Dedifferentiated amniotic fluid mesenchymal stem cell (primary cell): ENCODE measurements around the gene PPP3CB.

Experiments used
- DNase-seq: peaks from one replicate; pipeline ENCODE4 v3.0.0-alpha.2; 2016; ENCODE audit errors: extremely low spot score

The PPP3CB gene

DNA sequence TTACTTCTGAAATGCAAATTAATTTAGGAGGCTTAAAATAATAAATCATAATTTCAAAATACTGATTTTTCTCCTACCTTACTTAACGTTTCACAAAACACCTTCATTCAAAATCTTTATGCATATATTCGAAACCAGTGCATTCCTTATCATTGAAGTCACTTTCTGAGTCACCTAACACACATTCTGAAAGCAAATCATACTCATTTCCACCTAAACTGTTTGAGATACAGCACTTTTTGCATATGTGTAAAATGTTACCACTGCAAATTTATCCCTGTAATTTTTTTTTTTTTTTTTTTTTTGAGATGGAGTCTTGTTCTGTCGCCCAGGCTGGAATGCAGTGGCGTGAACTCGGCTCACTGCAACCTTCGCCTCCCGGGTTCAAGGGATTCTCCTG, 15.7 kb downstream of the PPP3CB start:
- DNase-seq, result no peak

DNA sequence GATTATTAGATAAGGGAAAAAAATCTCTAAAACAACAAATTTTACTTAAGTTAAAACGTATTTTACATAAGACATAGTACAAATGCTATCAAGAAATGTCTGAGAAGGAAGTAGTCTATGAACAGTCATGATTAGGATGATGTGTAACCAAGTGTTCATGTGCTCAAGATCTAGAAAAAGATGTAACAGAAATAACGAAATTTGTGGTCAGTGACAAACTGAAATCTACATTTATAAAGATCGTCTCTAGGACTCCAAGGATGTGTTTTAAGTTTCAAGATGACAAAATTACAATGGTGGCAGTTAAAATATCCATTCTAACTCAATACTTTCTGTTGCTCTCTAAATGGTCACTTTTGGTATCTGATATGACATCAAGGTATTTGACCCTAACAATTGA, 17.2 kb downstream of the PPP3CB start:
- DNase-seq, result no peak

DNA sequence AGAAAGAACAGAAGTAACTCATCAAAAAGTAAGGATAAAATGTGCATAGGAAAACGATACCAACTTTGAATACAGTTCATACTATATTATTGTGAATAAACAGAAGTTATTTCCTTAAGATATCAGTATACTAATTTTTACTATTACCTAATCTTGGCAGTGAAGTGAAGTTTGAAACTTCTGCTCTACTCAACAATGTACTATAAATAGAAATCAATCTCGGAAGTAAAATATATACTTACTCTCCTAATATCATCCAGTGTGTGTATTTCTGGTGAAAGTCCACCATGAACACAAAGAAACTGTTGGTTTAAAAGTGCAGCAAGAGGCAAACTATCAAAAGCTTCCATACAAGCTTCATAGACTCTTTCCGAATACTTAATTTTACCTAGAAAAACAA, 24.6 kb downstream of the PPP3CB start:
- no peak for DNase-seq

DNA sequence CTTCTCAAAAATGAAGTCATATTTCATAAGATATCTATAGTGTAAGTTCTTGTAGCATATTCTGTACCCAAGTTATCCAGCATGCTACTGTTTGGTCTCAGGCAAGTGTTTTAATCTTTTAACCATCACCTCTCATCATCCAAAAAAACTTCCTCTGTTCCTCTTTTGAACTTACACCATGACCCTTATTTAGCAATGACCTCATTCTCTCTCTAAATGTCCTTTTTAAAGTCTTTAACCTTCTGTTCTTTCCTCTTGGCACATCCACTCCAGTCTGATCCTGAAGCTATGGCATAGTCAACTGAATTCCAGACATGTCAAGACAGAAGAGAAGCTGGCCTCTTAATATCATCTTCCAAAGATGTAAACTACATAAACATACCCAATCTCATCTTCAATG, 26.2 kb downstream of the PPP3CB start:
- DNase-seq, result no peak

DNA sequence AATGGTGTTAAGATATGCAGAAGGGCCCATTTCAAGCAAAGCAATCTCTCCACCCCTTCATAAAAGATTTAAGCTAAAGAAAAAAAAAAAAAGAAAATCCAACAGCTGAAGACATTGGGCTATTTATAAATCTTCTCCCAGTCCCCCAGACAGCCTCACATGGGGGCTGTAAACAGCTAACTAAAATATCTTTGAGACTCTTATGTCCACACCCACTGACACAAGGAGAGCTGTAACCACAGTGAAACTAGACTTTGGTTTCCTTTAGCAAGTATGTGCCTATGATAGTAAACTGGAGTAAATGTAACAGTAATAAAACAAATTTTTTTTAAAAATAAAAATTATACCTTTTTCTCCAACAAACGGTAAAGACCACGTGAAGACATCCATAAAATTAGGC, 28.6 kb downstream of the PPP3CB start:
- DNase-seq, result no peak

DNA sequence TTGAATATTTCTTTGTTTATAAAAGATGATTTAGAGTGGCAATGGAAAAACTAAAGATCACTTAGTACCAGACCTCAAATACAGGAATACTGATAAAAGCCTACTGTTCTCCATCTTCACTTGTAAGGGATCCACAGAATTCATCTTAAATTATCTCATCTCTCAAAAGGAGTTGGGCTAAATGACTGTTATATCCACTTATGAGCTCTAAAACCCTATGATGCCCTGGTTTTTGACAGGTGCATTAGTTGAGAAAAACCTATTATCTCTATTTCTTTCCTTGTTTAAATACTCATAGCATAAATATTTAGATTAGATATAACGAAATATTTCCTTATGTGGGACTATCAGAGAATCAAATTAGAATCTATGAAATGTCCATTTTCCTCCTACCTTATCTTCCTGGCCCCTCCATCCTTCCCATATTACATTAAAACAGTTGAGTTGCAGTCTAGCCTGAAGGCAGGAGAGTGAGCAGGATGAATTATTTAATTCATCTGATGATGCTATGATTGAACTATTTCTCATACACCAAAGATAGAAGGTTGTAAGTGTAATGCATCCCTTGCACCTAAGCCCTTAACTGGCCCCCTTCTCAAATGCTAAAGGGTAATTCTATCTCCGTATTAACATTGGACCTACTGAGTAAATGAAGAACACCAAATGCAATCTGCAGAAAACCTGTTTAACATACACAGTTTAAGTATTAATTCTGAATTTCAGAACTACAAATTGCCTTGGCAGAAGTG, 29.7 kb downstream of the PPP3CB start:
- DNase-seq, result no peak

DNA sequence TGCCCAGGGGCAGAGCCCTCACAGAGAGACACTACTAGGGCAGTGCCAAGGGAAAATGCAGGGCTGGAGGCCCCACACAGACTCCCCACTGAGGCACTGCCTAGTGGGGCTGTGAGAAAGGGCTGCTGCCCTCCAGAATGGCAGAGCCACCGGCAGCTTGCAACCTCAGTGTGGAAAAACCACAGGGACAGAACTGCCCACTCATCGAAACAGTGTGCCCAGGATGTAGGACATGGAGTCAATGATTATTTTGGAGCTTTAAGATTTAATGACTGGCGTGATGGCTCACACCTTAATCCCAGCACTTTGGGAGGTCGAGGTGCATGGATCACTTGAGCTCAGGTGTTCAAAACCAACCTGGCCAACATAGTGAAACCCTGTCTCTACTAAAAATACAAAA, 34.9 kb downstream of the PPP3CB start:
- DNase-seq, result no peak

DNA sequence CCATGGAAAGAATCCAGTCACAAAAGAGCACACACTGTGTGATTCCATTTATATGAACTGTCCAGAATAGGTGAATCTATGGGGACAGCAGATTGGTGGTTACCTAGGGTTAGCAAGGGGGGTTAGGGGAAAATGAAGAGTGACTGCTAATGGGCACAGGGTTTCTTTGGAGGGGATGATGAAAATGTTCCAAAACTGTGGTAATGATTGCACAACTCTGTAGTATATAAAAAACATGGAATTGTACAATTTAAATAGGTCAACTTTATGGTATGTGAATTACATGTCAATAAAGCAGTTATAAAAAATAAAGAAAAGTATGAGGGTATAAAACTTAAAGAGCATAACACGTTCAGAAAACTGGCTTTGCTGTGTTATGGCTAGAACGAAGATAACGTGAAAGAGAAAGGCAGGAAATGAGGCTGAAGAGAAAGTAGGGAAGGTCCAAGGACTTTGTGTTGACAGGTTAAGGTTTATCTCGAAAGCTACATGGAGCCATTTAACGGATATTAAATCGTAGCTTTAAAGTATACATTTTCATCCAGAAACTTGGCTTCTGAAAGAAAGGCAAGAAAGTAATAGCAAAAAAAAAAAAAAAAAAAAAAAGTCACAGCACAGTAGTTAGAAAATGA, 36.0 kb downstream of the PPP3CB start:
- peak; percentile 21 for DNase-seq

DNA sequence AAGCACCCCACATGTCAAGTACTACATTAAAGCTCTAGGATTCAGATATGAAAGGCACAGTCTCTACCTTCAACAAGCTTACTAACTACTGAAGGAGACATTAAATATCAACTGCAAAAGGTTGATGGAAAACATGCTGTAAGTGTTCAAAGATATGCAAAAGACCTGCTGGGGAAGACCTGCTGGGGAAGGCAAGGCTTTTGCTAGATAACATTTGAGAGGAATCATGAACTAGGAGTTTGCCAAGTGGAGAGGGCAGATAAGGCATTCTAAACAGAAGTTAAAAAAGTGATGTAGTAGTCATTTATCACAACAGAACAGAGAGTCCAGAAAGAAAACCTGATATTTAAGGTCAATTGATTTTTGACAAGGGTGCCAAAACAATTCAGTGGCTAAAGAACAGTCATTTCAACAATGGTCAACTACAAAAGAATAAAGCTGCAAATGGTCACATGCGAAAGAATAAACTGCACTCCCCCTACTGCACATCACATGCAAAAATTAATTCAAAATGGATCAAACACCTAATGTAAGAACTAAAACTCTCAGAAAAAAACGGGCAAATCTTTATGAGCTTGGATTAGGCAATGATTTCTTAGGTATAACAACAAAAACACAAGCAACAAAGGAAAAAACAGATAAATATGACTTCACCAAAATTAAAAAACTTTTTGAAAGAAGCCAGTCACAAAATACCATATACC, 39.5 kb downstream of the PPP3CB start:
- no peak for DNase-seq

DNA sequence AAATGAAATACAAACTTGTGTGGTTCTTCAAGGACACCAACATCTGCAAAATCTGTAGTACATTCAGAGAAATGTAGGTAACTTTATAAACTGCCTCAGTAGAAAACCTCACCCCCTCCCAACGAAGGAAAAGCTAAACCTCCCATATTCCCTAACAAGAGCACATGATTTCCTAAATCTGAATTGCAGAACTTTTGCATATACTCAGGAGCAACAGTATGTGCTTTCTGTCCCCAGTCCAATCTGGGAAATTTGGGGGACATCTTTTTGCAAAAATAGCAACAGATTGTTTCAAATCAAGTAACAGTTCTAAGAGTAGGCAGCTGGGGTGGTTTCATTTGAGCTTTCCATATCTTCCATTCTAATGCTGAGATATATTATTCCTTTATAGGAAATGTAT, 46.7 kb downstream of the PPP3CB start:
- no peak for DNase-seq

DNA sequence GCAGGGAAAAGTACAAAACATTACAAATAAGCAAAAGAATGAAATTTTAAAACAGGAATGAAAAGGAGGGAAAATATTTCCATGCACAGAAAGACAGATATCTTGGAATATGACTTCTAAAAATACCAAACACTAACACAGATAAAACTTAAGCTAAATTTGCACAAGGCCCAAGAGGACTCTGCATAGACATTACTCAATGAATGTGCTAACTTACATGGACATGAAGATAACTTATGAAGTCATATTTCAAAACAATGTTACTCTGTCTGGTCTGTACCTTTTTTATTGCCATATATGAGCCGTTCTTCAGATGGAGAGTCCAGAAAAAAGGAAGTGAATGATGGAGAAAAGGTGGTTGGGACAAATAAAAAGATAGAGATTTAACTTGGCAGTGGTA, 47.4 kb downstream of the PPP3CB start:
- no peak for DNase-seq

DNA sequence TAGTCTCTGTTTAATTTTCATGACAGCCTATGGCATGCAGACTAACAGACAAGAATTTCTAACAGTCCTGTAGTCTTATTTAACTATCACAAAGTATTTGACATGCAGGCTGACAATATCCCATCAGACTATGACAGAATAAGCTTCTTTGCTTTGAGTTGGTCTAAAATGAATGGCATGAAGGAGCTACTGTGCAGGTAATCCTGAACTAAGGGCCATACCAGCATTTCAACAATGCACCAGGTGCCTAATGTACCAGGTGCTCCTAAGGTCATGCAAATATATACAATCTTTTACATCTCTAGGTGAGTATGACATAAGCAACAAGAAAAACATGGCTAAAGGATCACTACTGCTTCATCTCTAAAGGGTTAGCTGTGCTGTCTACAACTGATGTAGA, 48.9 kb downstream of the PPP3CB start:
- DNase-seq, result no peak

DNA sequence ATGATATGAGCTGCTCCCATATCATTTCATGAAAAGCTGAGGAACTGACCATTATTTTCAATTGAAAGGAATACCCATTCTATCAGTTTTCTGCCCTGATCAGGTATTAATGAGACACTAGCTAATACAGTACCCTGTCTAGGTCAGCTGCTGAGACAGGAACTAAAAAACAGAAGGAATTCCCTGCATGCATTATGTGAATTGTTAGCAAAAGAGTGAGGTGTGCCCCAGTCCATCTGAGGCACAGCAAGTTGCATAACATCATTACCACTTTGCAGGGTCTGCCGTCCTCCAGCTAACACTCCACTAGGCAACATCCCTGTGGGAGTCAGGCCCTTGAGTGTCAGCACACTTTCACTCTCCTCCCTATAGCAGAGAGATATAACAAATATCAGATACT, 51.4 kb downstream of the PPP3CB start:
- no peak for DNase-seq

DNA sequence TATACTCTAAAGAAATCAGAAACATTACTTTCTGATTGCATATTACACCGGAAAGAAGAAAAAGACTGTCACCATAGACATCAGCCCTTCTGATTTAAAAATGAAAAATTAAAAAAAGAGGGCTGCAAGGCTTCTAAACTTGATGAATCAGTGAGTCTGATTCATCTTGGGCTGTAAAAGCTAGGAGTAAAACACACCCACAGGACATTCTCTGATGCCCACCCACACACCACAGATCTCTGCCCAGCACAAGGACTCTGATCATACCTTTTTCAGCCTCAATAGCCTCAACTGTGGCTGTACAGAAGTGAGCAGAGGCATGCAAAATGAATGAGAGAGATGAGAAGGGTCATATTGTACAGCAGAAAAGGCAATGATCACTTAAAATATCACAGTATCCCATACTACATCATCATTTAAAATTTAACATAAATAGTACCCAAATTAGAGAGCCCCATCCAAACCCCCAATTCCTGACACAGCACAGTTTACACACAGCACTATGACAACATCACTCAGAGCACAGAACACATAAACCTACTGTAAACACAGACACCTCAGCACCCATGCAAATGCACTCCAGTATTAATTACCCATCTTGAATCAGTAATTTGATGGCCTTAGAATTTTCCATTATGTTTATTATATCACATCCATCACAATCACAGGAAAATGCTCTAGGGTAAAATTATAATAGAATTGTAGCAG, 56.1 kb downstream of the PPP3CB start:
- peak; percentile 31 for DNase-seq

DNA sequence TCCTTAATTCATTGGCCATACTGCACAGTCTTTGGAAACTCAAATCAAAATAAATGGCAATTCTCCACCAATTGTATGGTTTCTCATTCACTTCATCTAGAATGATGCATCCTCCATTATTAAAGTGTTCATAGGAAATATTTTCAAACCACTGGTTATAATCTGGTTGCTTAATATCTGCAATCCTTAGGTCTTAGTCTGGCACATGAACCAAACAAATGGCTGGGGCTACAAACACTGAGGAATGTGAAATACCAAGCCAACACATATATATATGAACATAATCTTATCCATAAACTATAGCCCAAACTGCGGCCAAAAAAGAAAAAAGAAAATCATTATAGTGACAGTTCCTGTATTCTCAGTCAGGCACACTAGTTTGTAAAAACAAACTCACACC, 56.8 kb downstream of the PPP3CB start:
- DNase-seq, result no peak

DNA sequence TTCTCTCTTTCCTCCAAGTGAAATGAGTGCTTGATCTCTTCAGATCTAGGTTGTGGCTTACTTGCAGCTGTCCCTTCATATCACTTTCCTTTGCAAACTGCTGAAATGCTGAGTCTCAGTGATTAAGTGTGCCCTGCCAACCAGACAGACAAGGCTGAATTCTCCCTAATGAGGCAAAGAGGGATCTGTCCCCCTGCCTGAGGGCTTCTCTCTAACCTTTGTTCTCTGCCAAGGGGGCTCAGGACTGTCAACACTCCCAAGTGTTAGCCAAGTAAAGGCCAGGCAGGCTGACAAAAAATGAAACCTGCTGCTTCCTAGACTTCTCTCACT, 62.3 kb downstream of the PPP3CB start, which contains the start of gene MSS51:
Gene MSS51, minus strand, starts transcription at position 24 of the 330 bp plus-strand sequence. CDS start 5,277 bp downstream, outside the sequence.
- no peak for DNase-seq

DNA sequence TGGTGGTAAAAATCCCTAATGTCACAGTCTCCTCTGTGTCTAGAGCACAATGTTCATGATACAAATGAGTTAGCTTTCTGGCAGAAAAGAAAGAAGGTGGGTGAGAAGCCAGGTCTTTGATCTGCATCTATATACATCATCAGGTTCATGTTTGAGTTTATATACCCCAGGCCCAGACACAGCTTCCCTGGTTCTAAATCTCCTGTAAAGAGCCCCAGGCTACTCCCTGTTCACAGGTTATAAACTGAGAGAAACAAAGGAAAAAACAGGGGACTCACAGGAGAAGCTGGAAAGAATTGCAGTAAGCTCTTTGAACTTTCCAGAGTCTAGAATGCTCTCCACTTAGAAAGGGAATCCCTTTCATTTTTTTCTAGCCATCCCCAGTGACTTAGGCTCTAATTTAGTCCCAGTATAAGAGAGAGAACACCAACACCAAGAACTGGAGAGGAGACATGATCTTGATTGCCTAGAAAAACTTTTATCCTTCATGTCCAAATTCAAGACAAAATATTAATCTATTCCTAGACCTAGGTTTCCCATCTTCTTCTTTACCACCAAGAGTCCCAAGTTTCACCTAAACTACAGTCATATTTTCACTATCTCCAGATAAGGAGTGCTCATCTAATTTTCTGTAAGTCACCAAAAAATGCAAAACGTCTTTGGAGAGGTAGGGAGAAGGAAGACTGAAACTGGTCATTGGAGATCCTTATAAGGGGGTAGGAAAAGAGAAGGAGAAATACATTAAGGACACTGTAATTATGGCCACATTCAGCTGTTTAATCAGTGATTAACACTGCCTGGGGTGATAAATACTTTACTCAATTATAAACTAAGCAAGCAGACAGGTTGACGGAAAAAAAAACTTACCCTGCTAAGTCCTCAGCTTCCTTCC, 62.9 kb downstream of the PPP3CB start:
- DNase-seq, result no peak

DNA sequence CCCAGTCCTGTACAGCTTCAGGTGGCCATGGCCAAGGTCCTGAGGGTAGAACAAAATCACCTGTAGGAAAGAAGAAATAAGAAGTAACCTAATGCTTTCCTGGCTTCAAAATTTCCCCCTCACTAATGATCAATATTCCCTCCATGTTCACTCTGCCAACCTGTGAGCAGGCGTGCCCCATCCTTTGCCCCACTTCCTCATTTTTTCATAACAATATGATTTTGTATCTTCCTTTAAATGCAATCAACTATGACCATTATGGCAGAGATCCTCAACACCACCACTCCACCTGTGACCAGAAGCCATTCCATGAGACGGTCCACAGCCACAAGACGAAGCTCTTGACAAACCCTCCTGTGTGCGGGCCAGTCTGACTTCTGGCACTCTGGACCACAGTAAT, 69.5 kb downstream of the PPP3CB start:
- no peak for DNase-seq

DNA sequence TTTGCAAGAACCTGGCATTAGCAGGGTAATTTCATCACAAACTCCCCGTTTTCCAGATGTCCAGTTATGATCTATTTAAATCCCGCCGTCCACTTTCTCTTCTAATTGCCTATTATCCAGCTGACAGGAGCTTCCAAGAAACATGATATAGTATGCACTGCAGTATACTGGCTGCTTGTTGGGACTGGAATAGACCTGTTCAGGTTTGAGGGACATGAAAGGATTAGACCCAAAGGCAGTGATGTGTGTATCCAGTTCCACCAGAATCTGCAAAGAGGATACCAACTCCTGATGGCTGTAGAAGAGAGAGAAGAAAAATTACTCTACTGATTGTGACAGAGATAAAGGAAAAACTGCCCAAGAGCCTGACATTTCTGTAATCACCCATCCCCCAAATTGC, 71.3 kb downstream of the PPP3CB start:
- DNase-seq, result no peak

DNA sequence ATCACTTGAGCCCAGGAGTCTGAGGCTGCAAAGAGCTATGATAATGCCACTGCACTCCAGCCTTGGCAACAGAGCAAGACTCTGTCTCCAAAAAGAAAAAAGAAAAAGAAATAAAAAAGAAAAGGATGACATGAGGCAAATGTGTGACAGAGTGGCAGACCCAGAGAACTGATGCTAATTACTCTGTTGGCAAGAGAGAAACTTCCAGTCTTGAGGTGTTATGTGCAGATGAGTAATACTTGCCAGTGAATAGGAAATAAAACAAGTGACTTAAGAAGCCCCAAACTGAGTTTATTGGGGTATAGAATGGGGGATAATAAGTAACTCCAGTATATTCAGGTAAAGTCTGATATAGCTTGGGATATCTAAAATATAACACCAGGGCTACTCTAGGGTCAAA, 72.5 kb downstream of the PPP3CB start:
- no peak for DNase-seq

DNA sequence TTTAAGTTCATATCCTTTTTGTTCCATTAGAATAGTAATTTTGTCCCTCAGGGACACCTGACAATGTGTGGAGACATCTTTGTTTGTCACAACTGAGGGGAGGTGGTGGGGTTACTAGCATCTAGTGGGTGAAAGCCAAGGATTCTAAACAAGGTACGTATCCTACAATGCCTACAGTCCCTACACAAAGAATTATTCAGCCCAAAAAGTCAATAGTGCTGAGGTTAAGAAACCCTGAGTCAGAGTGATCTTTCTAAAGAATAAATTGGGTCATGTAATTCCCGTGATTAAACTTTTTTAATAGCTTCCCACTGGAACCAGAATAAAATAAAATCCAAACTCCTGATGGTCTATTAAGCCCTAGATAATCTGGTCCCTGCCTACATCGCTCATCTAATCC, 79.3 kb downstream of the PPP3CB start:
- no peak for DNase-seq
